ENCODE measurements around the gene AKIRIN2. TPM values are rescaled to one million over a fixed set of nuclear protein-coding genes. Genes with fewer than 3 reads are reported as not detected.
A peak's percentile ranks its signal among the peaks of the same experiment; 100 is the strongest.

The AKIRIN2 gene
- total and polyA plus RNA-seq, 9 of the 15 experiments (the other 6 are each of a cell fraction or from before 2014, with no cell fraction given) = 5.8 to 63.9 (median 28.1) TPM

DNA sequence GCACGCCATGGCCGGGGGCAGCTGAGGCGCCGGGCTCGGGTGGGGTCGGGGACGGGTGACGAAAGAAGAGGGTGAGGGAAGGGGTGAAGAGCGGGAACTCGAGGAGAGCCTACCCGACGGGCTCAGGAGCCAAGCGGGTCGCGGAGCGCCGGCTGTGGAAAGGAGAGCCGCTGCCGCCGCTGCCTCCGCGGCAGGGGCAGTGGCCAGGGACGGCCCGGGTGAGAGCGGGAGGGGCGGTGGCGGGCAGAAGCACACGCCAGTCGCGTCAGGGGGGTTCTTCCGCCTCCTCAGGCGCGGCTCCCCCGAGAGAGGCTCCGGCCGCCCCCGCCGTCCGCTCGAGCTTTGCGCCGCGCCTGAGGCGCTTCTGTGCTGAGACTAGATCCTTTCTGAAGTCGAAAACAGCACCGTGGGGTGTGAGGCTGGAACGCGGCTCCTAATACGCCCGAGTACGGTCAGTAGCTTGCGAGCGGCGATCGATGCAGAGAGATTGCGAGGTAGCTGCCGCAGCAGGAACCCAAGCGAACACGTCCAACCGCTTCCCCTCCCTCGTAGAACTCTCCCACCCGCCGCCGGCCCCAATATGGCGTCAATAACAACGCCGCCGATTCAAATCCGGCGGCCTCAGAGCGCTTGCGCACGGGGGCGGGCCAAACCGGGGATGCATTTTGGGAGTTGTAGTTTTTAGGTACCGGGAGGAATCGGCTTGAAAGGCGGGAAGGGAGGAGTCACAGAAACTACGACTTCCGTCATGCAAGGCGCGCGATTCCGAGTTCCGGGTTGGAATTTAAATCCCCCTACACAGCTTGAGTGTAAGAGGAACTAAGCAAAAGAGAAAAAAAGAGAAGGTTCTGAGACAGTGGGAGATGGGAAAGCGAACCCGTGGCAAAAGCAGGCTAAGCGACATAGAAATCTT is at the start of gene AKIRIN2 (continued):
- TF ChIP-seq, protein P1, sequence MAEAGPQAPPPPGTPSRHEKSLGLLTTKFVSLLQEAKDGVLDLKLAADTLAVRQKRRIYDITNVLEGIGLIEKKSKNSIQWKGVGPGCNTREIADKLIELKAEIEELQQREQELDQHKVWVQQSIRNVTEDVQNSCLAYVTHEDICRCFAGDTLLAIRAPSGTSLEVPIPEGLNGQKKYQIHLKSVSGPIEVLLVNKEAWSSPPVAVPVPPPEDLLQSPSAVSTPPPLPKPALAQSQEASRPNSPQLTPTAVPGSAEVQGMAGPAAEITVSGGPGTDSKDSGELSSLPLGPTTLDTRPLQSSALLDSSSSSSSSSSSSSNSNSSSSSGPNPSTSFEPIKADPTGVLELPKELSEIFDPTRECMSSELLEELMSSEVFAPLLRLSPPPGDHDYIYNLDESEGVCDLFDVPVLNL (CRISPR knock-in tag; IDR thresholded peaks at IDR 0.05; ENCODE audit: low read depth) = 0 out of 2 replicates have a peak, but pooled peaks have one; percentile 46
- TF ChIP-seq HMG20B (CRISPR knock-in tag; IDR thresholded peaks at IDR 0.05) = no peak
- peak; percentile 49; the same call in 1 of the 2 replicates for TF ChIP-seq ZNF197 (CRISPR knock-in tag; IDR thresholded peaks at IDR 0.05; ENCODE audit: low read depth)
- peak; percentile 70; the same call in 1 of the 2 replicates for TF ChIP-seq MXI1 (IDR thresholded peaks at IDR 0.05; ENCODE audit: low read depth, low read length)
- TF ChIP-seq ASH1L (IDR thresholded peaks at IDR 0.05; ENCODE audit: borderline replicate concordance, low read depth, partially characterized antibody) = peak; percentile 88
- no peak for TF ChIP-seq CEBPZ (IDR thresholded peaks at IDR 0.05; ENCODE audit: borderline replicate concordance, low read depth, low read length)
- no peak for TF ChIP-seq GATA2 (CRISPR knock-in tag; IDR thresholded peaks at IDR 0.05)
- TF ChIP-seq NR3C1 (CRISPR knock-in tag; IDR thresholded peaks at IDR 0.05) = 0 out of 2 replicates have a peak, but pooled peaks have one; percentile 43
- 0 out of 2 replicates have a peak, but pooled peaks have one; percentile 38 for TF ChIP-seq GTF2E2 (tag; IDR thresholded peaks at IDR 0.05)
- TF ChIP-seq E2F8 (IDR thresholded peaks at IDR 0.05; ENCODE audit: low read depth, partially characterized antibody) = no peak
- TF ChIP-seq BRD4 (IDR thresholded peaks at IDR 0.05) = 0 out of 2 replicates have a peak, but pooled peaks have one; percentile 59
- TF ChIP-seq, protein P2, sequence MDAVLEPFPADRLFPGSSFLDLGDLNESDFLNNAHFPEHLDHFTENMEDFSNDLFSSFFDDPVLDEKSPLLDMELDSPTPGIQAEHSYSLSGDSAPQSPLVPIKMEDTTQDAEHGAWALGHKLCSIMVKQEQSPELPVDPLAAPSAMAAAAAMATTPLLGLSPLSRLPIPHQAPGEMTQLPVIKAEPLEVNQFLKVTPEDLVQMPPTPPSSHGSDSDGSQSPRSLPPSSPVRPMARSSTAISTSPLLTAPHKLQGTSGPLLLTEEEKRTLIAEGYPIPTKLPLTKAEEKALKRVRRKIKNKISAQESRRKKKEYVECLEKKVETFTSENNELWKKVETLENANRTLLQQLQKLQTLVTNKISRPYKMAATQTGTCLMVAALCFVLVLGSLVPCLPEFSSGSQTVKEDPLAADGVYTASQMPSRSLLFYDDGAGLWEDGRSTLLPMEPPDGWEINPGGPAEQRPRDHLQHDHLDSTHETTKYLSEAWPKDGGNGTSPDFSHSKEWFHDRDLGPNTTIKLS (IDR thresholded peaks at IDR 0.05; ENCODE audit: borderline replicate concordance, low read depth) = peak; percentile 83; the same call in 1 of the 2 replicates
- TF ChIP-seq POLR2AphosphoS5 (IDR thresholded peaks at IDR 0.05; ENCODE audit: control insufficient read depth, insufficient read depth, low read depth, low read length) = peak; percentile 91
- 0 out of 2 replicates have a peak, but pooled peaks have one; percentile 36 for TF ChIP-seq KLF13 (tag; IDR thresholded peaks at IDR 0.05; ENCODE audit: borderline replicate concordance, low read depth)
